Ramos (cell line): ENCODE measurements around the gene METTL3.
"Not testable (repeated sequence)": the region's sequence is repeated elsewhere in the genome, so short reads cannot be mapped to it uniquely, and the experiment has no call there.

Experiments
- in situ Hi-C: fragments of 300-500 bp; cut with MboI; formaldehyde crosslinking; loops from one replicate; pipeline ENCODE4 v1.14.3; 2022; ENCODE audit warnings: low sequenced_read_pairs; ENCODE audit not compliant: unreplicated experiment

The METTL3 gene

GRCh38 chr14:21510735-21511657 lies at the start of gene METTL3:
TSS of gene METTL3 (minus strand) at chr14:21511340. CDS start at chr14:21511223, 117 bp downstream.
- in situ Hi-C loops, result no loop called here

GRCh38 chr14:21558703-21559170 lies 47.6 kb upstream of the METTL3 start:
- in situ Hi-C loops, result loop anchor here (5.0 to 10.0 kb wide), 2 partner anchors 56 to 94 kb away; no protein-coding TSS in a partner anchor

GRCh38 chr14:21557084-21557901 lies 46.2 kb upstream of the METTL3 start:
- in situ Hi-C loops, result loop anchor here (5.0 to 10.0 kb wide), 2 partner anchors 55 to 92 kb away; no protein-coding TSS in a partner anchor

GRCh38 chr14:21556378-21557083 lies 45.4 kb upstream of the METTL3 start:
- in situ Hi-C loops, result loop anchor here (5.0 to 10.0 kb wide), 2 partner anchors 54 to 92 kb away; no protein-coding TSS in a partner anchor

- in situ Hi-C loops, result loop anchor here (10.0 kb wide), 1 partner anchor 88 kb away; no protein-coding TSS in a partner anchor
Measured at GRCh38 chr14:21553266-21553665, 42.1 kb upstream of the METTL3 start.

GRCh38 chr14:21544588-21544987 lies 33.4 kb upstream of the METTL3 start:
- in situ Hi-C loops, result not testable (repeated sequence)

GRCh38 chr14:21543963-21544362 lies 32.8 kb upstream of the METTL3 start:
- in situ Hi-C loops, result no loop called here

GRCh38 chr14:21543521-21543960 lies 32.4 kb upstream of the METTL3 start:
- in situ Hi-C loops, result no loop called here

GRCh38 chr14:21541413-21542074 lies 30.4 kb upstream of the METTL3 start:
- in situ Hi-C loops, result no loop called here

- in situ Hi-C loops, result no loop called here
Measured at GRCh38 chr14:21539189-21539940, 28.2 kb upstream of the METTL3 start.

GRCh38 chr14:21537090-21537424 lies 25.9 kb upstream of the METTL3 start:
- in situ Hi-C loops, result no loop called here

- in situ Hi-C loops, result no loop called here
Measured at GRCh38 chr14:21536418-21537089, 25.4 kb upstream of the METTL3 start.

GRCh38 chr14:21535545-21536417 lies 24.6 kb upstream of the METTL3 start:
- in situ Hi-C loops, result no loop called here

GRCh38 chr14:21534576-21534975 lies 23.4 kb upstream of the METTL3 start:
- in situ Hi-C loops, result no loop called here

- in situ Hi-C loops, result no loop called here
Measured at GRCh38 chr14:21533294-21533693, 22.2 kb upstream of the METTL3 start.

GRCh38 chr14:21529515-21529914 lies 18.4 kb upstream of the METTL3 start:
- in situ Hi-C loops, result no loop called here
